Right atrium auricular region (tissue), 2 donors: ENCODE measurements around the gene ARHGEF39. TPM values are rescaled to one million over a fixed set of nuclear protein-coding genes. Genes with fewer than 3 reads are reported as not detected.

Experiments
- DNase-seq: peaks from one replicate; pipeline ENCODE4 v3.0.0-alpha.2; 2019; ENCODE audit warnings: low spot score
- H3K27ac ChIP-seq, 2 donors: fragments of 200-600 bp; sonication (generic); 1 replicate in 1 of 2; 2 replicates in 1 of 2; pipeline ENCODE4 v1.5.1; 2016 to 2019
- H3K27me3 ChIP-seq, 2 donors: fragments of 200-600 bp; sonication (generic); one replicate each; pipeline versions ENCODE4 v1.5.1 to v1.6.0; 2017 to 2019
- H3K36me3 ChIP-seq: fragments of 200-600 bp; sonication (generic); one replicate; pipeline ENCODE4 v1.5.1; 2016
- H3K4me1 ChIP-seq, 2 donors: fragments of 200-600 bp; sonication (generic); one replicate each; pipeline versions ENCODE4 v1.5.1 to v1.6.0; 2017 to 2019
- H3K4me3 ChIP-seq, 2 donors: fragments of 200-600 bp; sonication (generic); 1 replicate in 1 of 2; 2 replicates in 1 of 2; pipeline ENCODE4 v1.5.1; 2017 to 2019; ENCODE audit warnings: mild to moderate bottlenecking in 1 of 2, moderate library complexity in 1 of 2
- H3K9me3 ChIP-seq, 2 donors: fragments of 200-600 bp; sonication (generic); one replicate each; pipeline ENCODE4 v1.5.1; 2019
- CTCF ChIP-seq, 2 donors: fragments of 200-600 bp; sonication (generic); IDR thresholded peaks; one replicate each; pipeline ENCODE4 v1.5.1; 2019; ENCODE audit warnings: antibody characterized with exemption in 2 of 2
- total RNA-seq, 2 donors: library from RNA; depleted of rRNA; stranded (reverse); fragments of >200 nt; gene quantifications; one replicate each; pipeline ENCODE4 v1.1.0, GENCODE V29; 2016

Gene ARHGEF39
- total RNA-seq, 2 donors from 2014 or later = 0.44 TPM; not detected in 1

GRCh38 chr9:35710818-35711500 is 46.0 kb upstream of the ARHGEF39 start:
- no peaks in the 10 kb centered on the region for H3K27me3 ChIP-seq
- TF ChIP-seq CTCF (IDR thresholded peaks at IDR 0.05) = no peak
- no peak for DNase-seq
- H3K9me3 ChIP-seq = no peaks in the 10 kb centered on the region
- peaks cover 0 to 10% of the 10 kb centered on the region in 2 donors for H3K4me1 ChIP-seq
- peak overlapping the region in 1 of 2 donors; percentile 47 for H3K27ac ChIP-seq
- no peak overlapping the region for H3K4me3 ChIP-seq
- peaks cover 99% of the 10 kb centered on the region for H3K36me3 ChIP-seq

- no peak overlapping the region for H3K27ac ChIP-seq
Observed at GRCh38 chr9:35708146-35708545, 43.2 kb upstream of the ARHGEF39 start.

GRCh38 chr9:35706951-35707350 is 42.0 kb upstream of the ARHGEF39 start:
- peaks cover 0 to 18% of the 10 kb centered on the region in 2 donors for H3K4me1 ChIP-seq
- H3K36me3 ChIP-seq = peaks cover 99% of the 10 kb centered on the region
- no peak for TF ChIP-seq CTCF (IDR thresholded peaks at IDR 0.05)
- H3K27me3 ChIP-seq = no peaks in the 10 kb centered on the region
- no peak for DNase-seq
- H3K9me3 ChIP-seq = no peaks in the 10 kb centered on the region
- no peak overlapping the region for H3K4me3 ChIP-seq
- H3K27ac ChIP-seq = no peak overlapping the region

More at GRCh38 chr9:35708146-35708545, 43.2 kb upstream of the ARHGEF39 start:
- no peaks in the 10 kb centered on the region for H3K27me3 ChIP-seq
- peaks cover 0 to 18% of the 10 kb centered on the region in 2 donors for H3K4me1 ChIP-seq
- no peak for DNase-seq
- TF ChIP-seq CTCF (IDR thresholded peaks at IDR 0.05) = no peak
- no peaks in the 10 kb centered on the region for H3K9me3 ChIP-seq
- H3K4me3 ChIP-seq = no peak overlapping the region
- H3K36me3 ChIP-seq = peaks cover 99% of the 10 kb centered on the region

GRCh38 chr9:35705836-35706430 is 40.9 kb upstream of the ARHGEF39 start:
- Histone ChIP-seq H3K27me3 (no peaks in the 10 kb centered on the region), H3K4me1 (peaks cover 0 to 13% of the 10 kb centered on the region in 2 donors), H3K9me3 (no peaks in the 10 kb centered on the region), H3K27ac (no peak overlapping the region), H3K4me3 (no peak overlapping the region), H3K36me3 (peaks cover 99% of the 10 kb centered on the region)
- no peak for TF ChIP-seq CTCF (IDR thresholded peaks at IDR 0.05)
- DNase-seq = no peak

- no peak for TF ChIP-seq CTCF (IDR thresholded peaks at IDR 0.05)
- no peaks in the 10 kb centered on the region for H3K27me3 ChIP-seq
- no peaks in the 10 kb centered on the region for H3K9me3 ChIP-seq
- peaks cover 0 to 17% of the 10 kb centered on the region in 2 donors for H3K4me1 ChIP-seq
- no peak for DNase-seq
- H3K36me3 ChIP-seq = peaks cover 99% of the 10 kb centered on the region
- H3K4me3 ChIP-seq = no peak overlapping the region
- H3K27ac ChIP-seq = peak overlapping the region in 1 of 2 donors; percentile 10
Observed at GRCh38 chr9:35705372-35705771, 40.4 kb upstream of the ARHGEF39 start.
